Mesendoderm (in vitro differentiated cells): Measurements from ENCODE around the gene PYGB.

Experiments used
- DNase-seq: peaks from one replicate; pipeline ENCODE4 v3.0.0; 2013
- H2AK5ac ChIP-seq: 2 replicates; pipeline ENCODE4 v1.6.1; 2013; ENCODE audit warnings: low read length, inconsistent platforms
- H2BK120ac ChIP-seq: 2 replicates; pipeline ENCODE4 v1.6.1; 2013; ENCODE audit warnings: low read depth, mild to moderate bottlenecking, low read length, moderate library complexity, mixed read lengths
- H2BK15ac ChIP-seq: replicated peaks from 2 replicates; pipeline ENCODE4 v1.6.1; 2013; ENCODE audit warnings: low read depth, mild to moderate bottlenecking, moderate library complexity
- H2BK5ac ChIP-seq: 2 replicates; pipeline ENCODE4 v1.6.1; 2013; ENCODE audit warnings: low read length, inconsistent platforms
- H3K18ac ChIP-seq: 2 replicates; pipeline ENCODE4 v1.6.1; 2013; ENCODE audit warnings: mild to moderate bottlenecking, low read length, mixed read lengths
- H3K23ac ChIP-seq: one replicate; pipeline ENCODE4 v1.6.1; 2013; ENCODE audit warnings: low read length
- H3K27ac ChIP-seq: 2 replicates; pipeline ENCODE4 v1.5.1; 2013; ENCODE audit warnings: low read depth, mild to moderate bottlenecking, inconsistent platforms, low read length, moderate library complexity
- H3K27me3 ChIP-seq: 2 replicates; pipeline ENCODE4 v1.6.1; 2013; ENCODE audit warnings: low read length, control low read depth, mild to moderate bottlenecking, inconsistent platforms; ENCODE audit not compliant: insufficient read depth, poor library complexity
- H3K36me3 ChIP-seq: 2 replicates; pipeline ENCODE4 v1.6.1; 2013; ENCODE audit warnings: low read length, inconsistent platforms; ENCODE audit not compliant: control insufficient read depth, insufficient read depth
- H3K4ac ChIP-seq: one replicate; pipeline ENCODE4 v1.6.1; 2013; ENCODE audit warnings: low read depth, mild to moderate bottlenecking, low read length, moderate library complexity
- H3K4me1 ChIP-seq: 2 replicates; pipeline ENCODE4 v1.6.1; 2013; ENCODE audit warnings: low read depth, low read length, inconsistent platforms; ENCODE audit not compliant: control insufficient read depth
- H3K4me2 ChIP-seq: 2 replicates; pipeline ENCODE4 v1.6.1; 2013; ENCODE audit warnings: low read length
- H3K4me3 ChIP-seq: 2 replicates; pipeline ENCODE4 v1.5.1; 2013; ENCODE audit warnings: mild to moderate bottlenecking, low read length
- H3K56ac ChIP-seq: one replicate; pipeline ENCODE4 v1.6.1; 2013; ENCODE audit warnings: low read length
- H3K79me1 ChIP-seq: 2 replicates; pipeline ENCODE4 v1.6.1; 2013; ENCODE audit warnings: low read length, inconsistent platforms
- H3K79me2 ChIP-seq: 2 replicates; pipeline ENCODE4 v1.6.1; 2013; ENCODE audit warnings: mild to moderate bottlenecking, low read length; ENCODE audit not compliant: control insufficient read depth, insufficient read depth
- H3K9ac ChIP-seq: 2 replicates; pipeline ENCODE4 v1.6.1; 2013; ENCODE audit warnings: low read length, inconsistent platforms
- H4K5ac ChIP-seq: one replicate; pipeline ENCODE4 v1.6.1; 2013; ENCODE audit warnings: low read length
- H4K8ac ChIP-seq: one replicate; pipeline ENCODE4 v1.6.1; 2013; ENCODE audit warnings: low read depth, mild to moderate bottlenecking, control low read depth, low read length, moderate library complexity
- WGBS: extraction: QIAGEN DNeasy Blood & Tissue Kit; methylation state at CpG from one replicate; pipeline ENCODE4 v1.1.7; 2013; ENCODE audit warnings: low lambda C conversion rate, missing lambda C conversion rate; ENCODE audit not compliant: insufficient coverage; ENCODE audit errors: extremely low coverage; 5-methylcytosine and 5-hydroxymethylcytosine counted together

PYGB gene

GRCh38 chr20:25256226-25256859 lies 8.5 kb downstream of the PYGB start:
- Histone ChIP-seq H2AK5ac (no peak overlapping the region), H3K4ac (no peak overlapping the region), H4K8ac (no peak overlapping the region), H3K79me1 (peaks cover 32% of the 10 kb centered on the region), H3K56ac (no peak overlapping the region), H3K79me2 (peaks cover 16% of the 10 kb centered on the region), H3K18ac (no peak overlapping the region), H3K4me1 (peaks cover 2% of the 10 kb centered on the region), H3K9ac (no peak overlapping the region), H3K36me3 (peaks cover 2% of the 10 kb centered on the region), H3K4me2 (no peak overlapping the region), H4K5ac (no peak overlapping the region), H3K27me3 (no peaks in the 10 kb centered on the region), H2BK120ac (no peak overlapping the region), H3K27ac (no peak overlapping the region), H2BK5ac (no peak overlapping the region), H3K23ac (no peak overlapping the region), H2BK15ac (no peak overlapping the region), H3K4me3 (no peak overlapping the region)
- no peak for DNase-seq
- WGBS: no CpG with 5 or more reads among the region's 5 CpGs

GRCh38 chr20:25257130-25257529 lies 9.2 kb downstream of the PYGB start:
- no CpG with 5 or more reads among the region's 5 CpGs for WGBS
- H3K4me2 ChIP-seq: no peak overlapping the region
- no peak overlapping the region for H3K4me3 ChIP-seq
- H3K79me2 ChIP-seq: peaks cover 8% of the 10 kb centered on the region
- no peak overlapping the region for H3K27ac ChIP-seq
- H2BK15ac ChIP-seq: no peak overlapping the region
- H3K79me1 ChIP-seq: peaks cover 25% of the 10 kb centered on the region
- H2BK5ac ChIP-seq: no peak overlapping the region
- H2BK120ac ChIP-seq: no peak overlapping the region
- H3K18ac ChIP-seq: no peak overlapping the region
- H3K4me1 ChIP-seq: peaks cover 2% of the 10 kb centered on the region
- H3K36me3 ChIP-seq: peaks cover 2% of the 10 kb centered on the region
- no peak overlapping the region for H3K23ac ChIP-seq
- no peak overlapping the region for H3K9ac ChIP-seq
- no peak for DNase-seq
- no peak overlapping the region for H3K4ac ChIP-seq
- H4K5ac ChIP-seq: no peak overlapping the region
- H2AK5ac ChIP-seq: no peak overlapping the region
- no peak overlapping the region for H3K56ac ChIP-seq
- no peak overlapping the region for H4K8ac ChIP-seq
- H3K27me3 ChIP-seq: no peaks in the 10 kb centered on the region

- peaks cover 2% of the 10 kb centered on the region for H3K36me3 ChIP-seq
- no peak overlapping the region for H3K4ac ChIP-seq
- H3K56ac ChIP-seq: no peak overlapping the region
- no peak overlapping the region for H3K4me2 ChIP-seq
- no peak overlapping the region for H3K27ac ChIP-seq
- no peak overlapping the region for H2BK5ac ChIP-seq
- H3K79me1 ChIP-seq: peaks cover 22% of the 10 kb centered on the region
- no peak overlapping the region for H3K18ac ChIP-seq
- no peak overlapping the region for H2BK120ac ChIP-seq
- H3K9ac ChIP-seq: no peak overlapping the region
- H4K5ac ChIP-seq: no peak overlapping the region
- H2BK15ac ChIP-seq: no peak overlapping the region
- H3K79me2 ChIP-seq: peaks cover 6% of the 10 kb centered on the region
- H4K8ac ChIP-seq: no peak overlapping the region
- H2AK5ac ChIP-seq: no peak overlapping the region
- H3K4me1 ChIP-seq: peaks cover 2% of the 10 kb centered on the region
- WGBS: no CpG with 5 or more reads among the region's 10 CpGs
- no peaks in the 10 kb centered on the region for H3K27me3 ChIP-seq
- H3K23ac ChIP-seq: no peak overlapping the region
- no peak overlapping the region for H3K4me3 ChIP-seq
- DNase-seq: no peak
Observed at GRCh38 chr20:25257756-25258475, 10.0 kb downstream of the PYGB start.

- H3K4me3 ChIP-seq: no peak overlapping the region
- no peaks in the 10 kb centered on the region for H3K27me3 ChIP-seq
- WGBS: no CpG with 5 or more reads among the region's 8 CpGs
- H4K8ac ChIP-seq: no peak overlapping the region
- H2BK15ac ChIP-seq: no peak overlapping the region
- H3K4ac ChIP-seq: no peak overlapping the region
- H3K36me3 ChIP-seq: peaks cover 2% of the 10 kb centered on the region
- no peak overlapping the region for H3K9ac ChIP-seq
- no peak overlapping the region for H3K23ac ChIP-seq
- no peak for DNase-seq
- H3K27ac ChIP-seq: no peak overlapping the region
- peaks cover 22% of the 10 kb centered on the region for H3K79me1 ChIP-seq
- H2BK5ac ChIP-seq: no peak overlapping the region
- no peak overlapping the region for H3K18ac ChIP-seq
- H3K4me1 ChIP-seq: peaks cover 2% of the 10 kb centered on the region
- no peak overlapping the region for H4K5ac ChIP-seq
- peaks cover 6% of the 10 kb centered on the region for H3K79me2 ChIP-seq
- no peak overlapping the region for H2BK120ac ChIP-seq
- H3K56ac ChIP-seq: no peak overlapping the region
- H3K4me2 ChIP-seq: no peak overlapping the region
- no peak overlapping the region for H2AK5ac ChIP-seq
Observed at GRCh38 chr20:25258476-25258805, 10.6 kb downstream of the PYGB start.

GRCh38 chr20:25258828-25259227 lies 10.9 kb downstream of the PYGB start:
- H3K56ac ChIP-seq: no peak overlapping the region
- peaks cover 20% of the 10 kb centered on the region for H3K79me1 ChIP-seq
- no peak overlapping the region for H2BK5ac ChIP-seq
- H2BK120ac ChIP-seq: no peak overlapping the region
- no peak for DNase-seq
- no peak overlapping the region for H3K4ac ChIP-seq
- no peak overlapping the region for H4K8ac ChIP-seq
- H3K79me2 ChIP-seq: peaks cover 6% of the 10 kb centered on the region
- H4K5ac ChIP-seq: no peak overlapping the region
- H3K27me3 ChIP-seq: no peaks in the 10 kb centered on the region
- no CpG with 5 or more reads among the region's 4 CpGs for WGBS
- no peak overlapping the region for H3K9ac ChIP-seq
- no peak overlapping the region for H2AK5ac ChIP-seq
- no peak overlapping the region for H3K23ac ChIP-seq
- H3K4me2 ChIP-seq: no peak overlapping the region
- H3K4me3 ChIP-seq: no peak overlapping the region
- no peak overlapping the region for H2BK15ac ChIP-seq
- peaks cover 2% of the 10 kb centered on the region for H3K4me1 ChIP-seq
- no peak overlapping the region for H3K18ac ChIP-seq
- no peak overlapping the region for H3K27ac ChIP-seq
- H3K36me3 ChIP-seq: peaks cover 2% of the 10 kb centered on the region
